ENCODE measurements around the gene HS6ST1. TPM values are rescaled to one million over a fixed set of nuclear protein-coding genes. Genes with fewer than 3 reads are reported as not detected.
A peak's percentile ranks its signal among the peaks of the same experiment; 100 is the strongest.

The HS6ST1 gene
- total RNA-seq, 1 donor from 2014 or later, result 27.2 TPM

DNA sequence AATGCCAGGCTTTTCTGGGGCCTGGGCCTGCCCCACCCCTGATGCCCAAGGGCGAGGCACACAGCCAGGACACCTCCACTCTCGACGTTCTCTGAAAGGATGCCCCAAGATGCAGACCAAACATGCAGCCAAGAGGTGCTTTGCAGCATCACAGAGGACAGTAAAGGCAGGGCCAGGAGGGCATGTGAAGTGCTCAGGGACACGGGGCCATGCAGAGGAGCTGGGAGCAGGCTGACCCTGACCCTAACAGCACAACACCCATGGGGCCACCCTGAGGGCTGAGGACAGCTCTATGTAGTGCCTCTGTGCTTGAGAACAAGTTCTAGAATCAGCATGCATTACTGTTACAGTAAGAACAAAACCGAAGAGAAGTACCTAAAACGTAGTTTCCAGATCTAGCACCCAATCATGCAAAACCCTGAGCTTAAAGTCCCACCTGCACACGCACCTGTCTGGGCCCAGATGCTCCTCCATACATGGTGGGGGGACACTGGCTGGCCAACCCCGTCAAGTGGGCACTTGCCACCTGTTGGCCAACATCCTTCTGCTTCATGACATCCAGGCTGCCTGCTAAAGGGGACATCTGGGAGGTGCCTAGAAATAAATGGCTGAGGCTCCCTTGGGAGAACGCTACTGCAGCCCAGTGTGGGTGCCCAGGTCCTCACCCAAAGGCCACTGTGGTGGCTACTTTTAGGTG, 15.4 kb downstream of the HS6ST1 start:
- intact Hi-C loops (cut with DNase I), result no loop called here
- ATAC-seq, result no peak
- no peak for DNase-seq (ENCODE audit: low spot score)

DNA sequence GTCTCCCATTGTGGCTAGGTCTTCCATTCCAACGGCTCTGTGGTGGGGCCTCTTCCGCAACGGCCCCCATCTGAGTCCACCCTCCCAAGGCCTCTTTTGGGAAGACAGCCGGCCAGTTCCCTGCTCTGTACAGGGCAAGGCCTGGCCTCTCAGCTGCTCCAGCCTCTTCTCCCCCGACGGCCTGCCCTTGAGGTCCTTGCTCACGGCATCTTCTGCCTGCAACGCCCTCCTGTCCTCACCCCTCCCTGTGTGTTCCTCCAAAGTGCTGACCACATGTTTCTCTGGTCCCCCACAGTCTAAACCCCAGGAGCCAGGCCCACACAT, 16.0 kb downstream of the HS6ST1 start:
- no peak for DNase-seq (ENCODE audit: low spot score)
- intact Hi-C loops (cut with DNase I), result no loop called here
- no peak for ATAC-seq

DNA sequence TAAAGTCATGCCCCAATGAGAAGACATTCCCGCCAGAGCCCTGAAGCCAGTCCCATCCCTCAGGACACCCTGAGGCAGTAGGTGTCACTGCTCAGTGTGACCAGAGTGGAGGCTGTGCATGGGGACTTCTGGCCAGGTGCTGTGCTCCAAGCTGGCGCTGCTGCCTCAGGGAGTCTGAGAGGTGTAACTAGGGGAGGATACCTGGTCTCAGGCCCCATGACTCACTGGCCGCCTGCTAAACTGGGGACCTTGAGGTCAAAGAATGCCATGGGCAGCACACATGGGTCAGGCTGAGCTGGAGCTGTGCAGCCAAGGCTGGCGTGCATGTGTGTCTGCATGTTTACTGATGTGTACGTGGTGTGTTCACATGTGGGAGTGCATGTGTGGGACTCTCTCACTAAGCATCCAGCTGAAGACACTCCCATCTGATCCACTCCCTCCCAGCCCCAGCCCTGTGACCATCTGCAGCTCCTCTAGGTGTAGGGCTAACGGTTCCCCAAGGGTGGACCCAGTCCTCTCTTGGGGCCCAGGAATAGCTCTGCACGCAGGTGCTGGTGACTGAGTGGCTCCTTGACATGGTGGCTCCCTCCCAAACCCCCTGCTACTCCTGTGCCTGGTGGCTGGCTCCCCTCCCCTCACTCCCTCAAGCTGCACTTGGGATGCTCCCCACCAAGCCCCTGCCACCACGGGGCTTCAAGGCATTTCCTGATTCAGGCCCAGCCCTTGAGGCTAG, 16.5 kb downstream of the HS6ST1 start:
- ATAC-seq, result no peak
- intact Hi-C loops (cut with DNase I), result no loop called here
- no peak for DNase-seq (ENCODE audit: low spot score)

- intact Hi-C loops (cut with DNase I), result no loop called here
- ATAC-seq (peak; percentile 32), DNase-seq (ENCODE audit: low spot score) (no peak)
These were observed 17.1 kb downstream of the HS6ST1 start for GRCh38 chr2:128301501-128301966.

GRCh38 chr2:128301021-128301420, 17.6 kb downstream of the HS6ST1 start:
- DNase-seq (ENCODE audit: low spot score), result no peak
- no peak for ATAC-seq
- intact Hi-C loops (cut with DNase I), result no loop called here

GRCh38 chr2:128300151-128301020, 18.3 kb downstream of the HS6ST1 start:
- intact Hi-C loops (cut with DNase I), result no loop called here
- DNase-seq (ENCODE audit: low spot score) (no peak), ATAC-seq (no peak)

DNA sequence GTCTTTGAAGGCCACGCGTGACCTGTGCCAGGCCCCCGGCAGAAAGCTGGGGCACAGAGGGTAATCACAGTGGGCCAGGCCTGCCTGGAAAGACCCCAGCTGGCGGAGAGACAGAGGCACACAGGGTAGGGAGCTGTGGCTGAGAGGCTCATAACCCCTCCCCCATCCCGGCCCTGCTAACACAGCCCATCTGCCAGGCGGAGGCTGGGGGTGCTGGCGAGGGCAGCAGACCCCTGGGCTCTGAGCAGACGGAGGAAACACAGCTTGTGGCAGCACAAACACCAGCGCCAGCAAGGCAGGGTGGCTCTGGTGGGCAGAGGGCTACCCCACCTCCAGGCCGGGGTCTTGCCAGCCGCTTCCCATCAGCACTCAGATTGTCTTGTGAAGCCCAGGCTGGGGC, 19.0 kb downstream of the HS6ST1 start:
- DNase-seq (ENCODE audit: low spot score) (no peak), ATAC-seq (no peak)
- intact Hi-C loops (cut with DNase I), result loop anchor here (5.0 kb wide), 1 partner anchor 1567 kb away; no protein-coding TSS in a partner anchor

GRCh38 chr2:128298846-128299507, 19.7 kb downstream of the HS6ST1 start:
- no peak for ATAC-seq
- intact Hi-C loops (cut with DNase I), result loop anchor here (5.0 kb wide), 1 partner anchor 1567 kb away; no protein-coding TSS in a partner anchor
- no peak for DNase-seq (ENCODE audit: low spot score)

- DNase-seq (ENCODE audit: low spot score) (no peak), ATAC-seq (no peak)
- intact Hi-C loops (cut with DNase I), result loop anchor here (5.0 kb wide), 1 partner anchor 1566 kb away; no protein-coding TSS in a partner anchor
These were observed 20.4 kb downstream of the HS6ST1 start for GRCh38 chr2:128298286-128298685.

- ATAC-seq, result no peak
- no peak for DNase-seq (ENCODE audit: low spot score)
- intact Hi-C loops (cut with DNase I), result no loop called here
These were observed 24.7 kb downstream of the HS6ST1 start for GRCh38 chr2:128293870-128294455.

- intact Hi-C loops (cut with DNase I), result no loop called here
- DNase-seq (ENCODE audit: low spot score) (no peak), ATAC-seq (no peak)
These were observed 25.3 kb downstream of the HS6ST1 start for GRCh38 chr2:128293426-128293755.

DNA sequence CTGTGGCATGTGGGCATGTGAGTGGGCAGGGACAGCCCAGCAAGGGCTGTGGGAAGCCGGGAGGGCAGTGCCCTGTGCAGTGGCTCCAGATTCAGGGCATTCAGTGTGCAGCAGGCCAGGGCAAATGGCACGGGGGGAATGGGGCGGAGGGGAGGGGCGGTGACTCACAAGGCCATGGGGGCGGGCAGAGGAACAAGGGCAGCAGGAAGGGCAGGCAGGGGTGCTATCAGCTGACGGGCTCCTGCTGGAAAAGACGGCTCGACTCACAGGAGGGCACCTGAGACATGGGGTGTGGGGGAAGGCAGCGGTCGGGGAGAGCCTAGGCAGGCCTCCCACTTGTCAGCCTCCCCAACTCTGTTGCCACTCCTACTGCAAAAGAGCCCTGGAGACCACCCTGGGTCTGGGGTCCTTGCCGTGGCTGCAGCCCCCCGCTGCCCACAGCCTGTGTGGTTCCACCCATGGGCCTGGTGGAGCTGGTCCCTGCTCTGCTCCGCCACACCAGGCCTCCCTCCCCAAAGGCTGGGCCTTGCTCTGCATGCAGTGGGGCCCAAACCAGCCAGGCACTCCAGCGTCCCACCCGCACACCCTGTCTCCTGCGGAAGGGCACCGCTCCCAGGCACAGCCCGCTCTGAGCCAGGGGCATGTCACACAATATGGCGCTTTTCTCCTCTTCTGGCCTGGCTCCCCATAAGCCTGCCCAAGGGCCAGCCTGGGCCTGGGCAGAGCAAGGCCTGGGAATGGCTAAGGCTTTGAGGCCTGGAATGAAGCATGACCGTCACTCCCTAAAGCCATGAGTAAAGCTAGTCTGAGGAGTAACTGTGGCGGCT, 25.9 kb downstream of the HS6ST1 start:
- ATAC-seq (no peak), DNase-seq (ENCODE audit: low spot score) (no peak)
- intact Hi-C loops (cut with DNase I), result no loop called here

DNA sequence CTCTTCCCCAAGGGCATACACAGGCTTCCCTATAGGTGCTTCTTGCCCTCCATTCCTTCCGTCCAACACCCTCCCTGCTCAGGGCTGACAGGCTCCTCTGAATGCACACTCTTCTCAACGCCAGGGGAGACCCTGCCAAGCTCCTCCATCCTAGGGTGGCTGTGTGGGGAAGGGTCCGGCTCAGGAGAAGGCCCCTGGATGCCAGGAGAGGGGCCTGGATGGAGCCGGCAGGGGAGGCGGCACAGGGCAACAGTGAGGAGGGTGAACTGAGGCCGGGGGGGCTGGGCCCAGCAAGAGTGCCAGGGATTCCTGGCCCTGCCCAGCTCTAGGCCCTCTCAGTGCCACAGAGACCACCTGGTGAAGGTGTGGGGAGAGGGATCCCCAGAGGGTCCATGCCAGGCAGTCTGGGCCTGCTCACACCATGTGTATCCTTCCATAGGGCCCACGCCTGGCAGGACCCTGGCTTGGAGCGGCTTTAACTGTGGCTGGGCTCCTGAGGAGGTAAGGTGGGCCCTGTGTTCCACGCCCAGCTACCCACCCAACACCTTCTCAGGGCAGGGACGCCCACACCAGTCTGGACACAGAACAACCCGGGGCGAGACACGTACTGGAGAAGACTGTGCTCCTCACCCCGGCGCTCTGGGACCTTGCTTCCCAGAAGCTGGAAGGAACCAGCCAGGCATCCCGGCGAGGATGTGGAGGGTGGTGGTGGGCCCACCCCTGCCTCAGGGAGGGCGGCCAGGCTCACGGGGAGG, 26.6 kb downstream of the HS6ST1 start:
- ATAC-seq (no peak), DNase-seq (ENCODE audit: low spot score) (no peak)
- intact Hi-C loops (cut with DNase I), result no loop called here

DNA sequence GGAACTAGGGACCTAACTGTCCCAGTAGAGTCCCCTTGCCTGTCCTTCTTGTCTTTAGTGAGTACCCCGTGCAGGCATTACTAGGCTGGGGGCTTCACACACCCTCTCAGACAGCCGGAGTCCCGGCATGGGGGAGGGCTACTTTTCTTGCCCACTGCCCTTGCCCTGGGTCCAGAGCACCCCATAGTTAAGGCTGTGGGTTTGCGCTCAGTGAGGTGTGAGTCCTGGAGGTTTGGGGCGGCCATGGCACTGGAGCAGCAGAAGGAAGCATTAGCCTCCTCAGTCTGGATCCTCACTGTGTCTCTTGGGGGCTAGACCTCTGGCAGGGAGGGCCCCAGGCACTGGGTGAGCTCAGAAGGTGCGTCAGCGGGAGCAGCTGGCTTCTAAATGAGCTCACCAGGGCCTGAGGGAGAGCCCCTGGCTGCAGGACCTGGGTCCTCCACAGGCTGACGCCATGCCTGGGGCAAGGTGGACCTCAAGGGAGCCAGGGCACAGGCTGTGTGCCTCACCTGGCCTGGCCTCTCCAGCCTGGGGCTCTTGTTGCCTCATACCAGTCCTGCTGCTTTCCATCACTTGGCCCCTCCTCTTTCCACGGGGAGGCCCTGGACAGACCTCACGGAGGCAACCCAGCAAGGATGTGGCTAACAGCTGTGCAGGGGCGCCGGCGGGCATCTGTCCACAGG, 27.4 kb downstream of the HS6ST1 start:
- intact Hi-C loops (cut with DNase I), result no loop called here
- no peak for DNase-seq (ENCODE audit: low spot score)
- no peak for ATAC-seq

DNA sequence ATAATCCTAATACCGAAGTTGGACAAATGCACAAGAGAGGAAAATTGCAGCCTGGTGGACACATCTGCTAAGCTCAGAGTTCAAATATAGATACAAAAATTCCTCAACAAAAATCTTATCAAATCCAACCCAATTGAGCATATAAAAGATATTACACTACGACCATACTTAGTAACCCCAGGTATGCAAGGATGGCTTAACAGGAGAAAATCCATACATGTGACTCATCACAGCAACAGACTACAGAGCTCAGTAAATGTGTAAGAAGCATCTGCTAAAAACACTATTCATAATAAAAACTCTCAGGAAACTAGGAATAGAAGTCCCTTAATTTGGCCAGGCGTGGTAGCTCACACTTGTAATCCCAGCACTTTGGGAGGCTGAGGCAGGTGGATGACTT, 28.3 kb downstream of the HS6ST1 start:
- intact Hi-C loops (cut with DNase I), result no loop called here
- DNase-seq (ENCODE audit: low spot score) (no peak), ATAC-seq (no peak)

- no peak for ATAC-seq
- no peak for DNase-seq (ENCODE audit: low spot score)
- intact Hi-C loops (cut with DNase I), result no loop called here
These were observed 29.2 kb downstream of the HS6ST1 start for GRCh38 chr2:128289439-128289838.

DNA sequence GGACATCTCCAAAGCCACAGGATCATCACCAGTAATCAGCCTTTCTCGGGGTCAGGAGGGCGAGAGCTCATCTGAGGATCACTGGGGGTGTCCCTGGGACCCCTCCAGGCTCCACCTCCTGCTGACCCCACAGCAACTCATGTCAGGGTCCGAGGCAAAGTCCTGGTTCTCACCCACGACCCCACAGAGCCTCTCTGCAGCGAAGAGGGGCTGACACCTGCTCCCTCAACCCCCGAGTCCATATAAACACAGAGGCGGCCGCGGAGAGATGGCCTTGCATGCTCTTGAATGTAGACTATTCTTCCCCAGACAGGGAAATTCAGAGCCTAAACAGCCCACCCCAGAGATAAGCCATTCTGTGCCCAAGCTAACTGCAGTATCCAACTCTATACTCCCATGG, 29.9 kb downstream of the HS6ST1 start:
- intact Hi-C loops (cut with DNase I), result no loop called here
- no peak for DNase-seq (ENCODE audit: low spot score)
- no peak for ATAC-seq
